ENCODE results near the gene HIBCH. TPM values are rescaled to one million over a fixed set of nuclear protein-coding genes. Genes with fewer than 3 reads are reported as not detected.
A peak's percentile ranks its signal among the peaks of the same experiment; 100 is the strongest.
"Not testable (repeated sequence)": the region's sequence is repeated elsewhere in the genome, so short reads cannot be mapped to it uniquely, and the experiment has no call there.

Gene HIBCH
- total RNA-seq, 2 donors from 2014 or later, result 24.7 to 28.0 TPM

GRCh38 chr2:190315273-190315672, 4.4 kb downstream of the HIBCH start:
- DNase-seq (no peak), ATAC-seq (no peak)
- intact Hi-C loops (cut with DNase I), result no loop called here

DNA sequence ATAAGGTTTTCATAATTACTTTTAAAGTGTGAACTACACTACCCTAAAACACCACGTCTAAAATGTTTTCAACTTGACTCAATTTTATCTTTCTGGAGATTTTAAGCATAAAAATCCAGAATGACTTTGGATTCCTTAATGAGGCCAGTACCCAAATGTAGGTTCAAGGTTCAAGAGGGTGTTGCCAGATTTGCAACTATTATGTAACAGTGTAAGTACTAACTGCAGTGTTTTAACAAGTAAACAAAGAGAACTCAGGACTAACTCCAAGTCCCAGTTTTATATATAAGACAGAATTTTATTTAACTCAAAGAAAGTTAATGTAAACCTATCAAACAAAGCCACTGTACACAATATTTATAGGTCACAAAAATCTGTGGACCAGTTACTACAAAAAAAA, 5.7 kb downstream of the HIBCH start:
- ATAC-seq (no peak), DNase-seq (no peak)
- intact Hi-C loops (cut with DNase I), result no loop called here

DNA sequence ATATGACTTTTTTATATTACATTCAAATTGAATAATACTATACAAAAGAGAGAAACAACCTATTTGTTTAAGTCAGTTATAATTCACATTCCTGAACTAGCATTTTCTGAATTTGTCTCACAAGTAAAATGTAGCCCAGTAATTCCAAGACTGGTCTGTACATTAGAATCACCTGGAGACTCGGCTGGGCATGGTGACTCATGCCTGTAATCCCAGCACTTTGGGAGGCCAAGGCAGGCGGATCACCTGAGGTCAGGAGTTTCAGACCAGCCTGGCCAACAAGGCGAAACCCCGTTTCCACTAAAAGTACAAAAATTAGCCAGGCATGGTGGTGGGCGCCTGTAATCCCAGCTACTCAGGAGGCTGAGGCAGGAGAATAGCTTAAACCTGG, 7.0 kb downstream of the HIBCH start:
- ATAC-seq, DNase-seq: not testable (repeated sequence)

DNA sequence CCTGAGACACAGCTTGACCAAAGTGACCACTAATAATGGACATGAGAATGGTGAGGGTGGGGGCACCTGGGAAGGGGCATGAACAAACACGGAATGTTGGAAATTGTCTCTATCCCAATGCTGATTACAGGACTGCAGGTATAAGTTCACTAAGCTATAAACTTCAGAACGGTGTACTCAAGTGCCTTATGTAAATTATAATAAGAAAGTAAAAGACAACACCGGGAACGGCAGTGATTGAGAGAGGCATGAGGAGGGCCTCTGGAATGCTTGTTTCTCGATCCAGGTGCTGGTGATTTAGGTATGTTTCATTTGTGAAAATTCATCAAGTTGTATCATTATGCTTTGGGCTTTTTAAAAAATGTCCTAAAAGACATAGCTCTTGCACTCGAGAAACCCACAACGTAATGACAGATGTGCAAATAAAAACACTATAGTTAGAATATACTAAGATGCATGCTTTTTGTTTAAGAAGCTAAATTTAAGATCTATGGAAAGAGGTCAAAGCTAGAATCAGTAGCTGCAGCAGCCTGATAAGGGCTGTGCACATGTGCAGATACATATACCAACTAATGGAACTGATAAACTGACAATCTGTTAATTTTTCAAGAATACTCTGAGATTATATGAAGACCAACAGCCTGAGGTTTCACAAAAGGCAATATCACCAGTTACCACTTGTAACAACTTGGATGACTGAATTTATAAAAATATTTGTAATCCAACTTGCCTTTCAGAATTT, 7.6 kb downstream of the HIBCH start:
- ATAC-seq, result no peak
- intact Hi-C loops (cut with DNase I), result no loop called here

More for the DNA sequence above, 7.0 kb downstream of the HIBCH start:
- intact Hi-C loops (cut with DNase I), result not testable (repeated sequence)

GRCh38 chr2:190308031-190308430, 11.6 kb downstream of the HIBCH start:
- DNase-seq (no peak), ATAC-seq (no peak)
- intact Hi-C loops (cut with DNase I), result no loop called here

More for the DNA sequence above, 7.6 kb downstream of the HIBCH start:
- DNase-seq, result no peak

DNA sequence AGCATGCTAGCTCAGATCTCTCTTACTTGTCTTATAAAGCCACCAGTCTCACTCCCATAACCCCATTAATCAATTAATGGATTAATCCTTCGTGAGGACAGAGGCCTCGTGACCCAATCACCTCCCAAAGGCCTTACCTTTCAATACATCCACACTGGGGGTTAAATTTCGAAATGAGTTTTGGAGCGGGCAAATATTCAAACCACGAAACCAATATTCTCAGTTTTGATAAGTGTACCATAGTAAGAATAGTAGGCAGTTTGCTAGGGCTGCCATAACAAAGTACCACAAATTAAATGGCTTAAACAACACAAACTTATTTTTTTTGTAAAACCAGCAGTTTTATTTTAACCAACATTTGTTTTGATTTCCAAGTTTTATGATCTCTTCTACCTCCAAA, 15.2 kb downstream of the HIBCH start:
- no peak for ATAC-seq
- intact Hi-C loops (cut with DNase I), result no loop called here
- no peak for DNase-seq

GRCh38 chr2:190303647-190304046, 16.0 kb downstream of the HIBCH start:
- DNase-seq, result no peak
- no peak for ATAC-seq
- intact Hi-C loops (cut with DNase I), result no loop called here

DNA sequence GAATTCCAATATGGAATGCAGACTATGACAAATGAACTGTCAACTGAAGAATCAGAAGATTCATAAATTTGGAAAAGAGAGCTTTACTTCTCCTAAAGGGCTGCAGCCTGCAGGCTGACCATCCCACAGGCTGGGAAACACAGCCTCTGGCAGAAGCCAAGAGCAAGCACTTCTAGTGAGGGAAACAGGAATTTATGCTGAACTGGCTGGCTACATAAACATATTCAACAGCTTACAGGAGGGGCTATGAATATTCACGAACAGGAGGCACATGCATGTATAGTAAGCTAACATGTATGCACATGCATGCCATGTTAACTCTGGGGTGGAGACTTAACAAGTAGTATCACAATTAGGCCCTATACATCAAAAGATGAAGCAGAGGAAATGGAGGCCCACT, 17.6 kb downstream of the HIBCH start:
- ATAC-seq (no peak), DNase-seq (no peak)
- intact Hi-C loops (cut with DNase I), result no loop called here

GRCh38 chr2:190301032-190301431, 18.6 kb downstream of the HIBCH start:
- peak in 1 of 2 donors; percentile 61 for ATAC-seq
- intact Hi-C loops (cut with DNase I), result no loop called here
- DNase-seq, result no peak

- DNase-seq; ATAC-seq; intact Hi-C loops (cut with DNase I): not testable (repeated sequence)
Observed at GRCh38 chr2:190297880-190298279, 21.7 kb downstream of the HIBCH start.

DNA sequence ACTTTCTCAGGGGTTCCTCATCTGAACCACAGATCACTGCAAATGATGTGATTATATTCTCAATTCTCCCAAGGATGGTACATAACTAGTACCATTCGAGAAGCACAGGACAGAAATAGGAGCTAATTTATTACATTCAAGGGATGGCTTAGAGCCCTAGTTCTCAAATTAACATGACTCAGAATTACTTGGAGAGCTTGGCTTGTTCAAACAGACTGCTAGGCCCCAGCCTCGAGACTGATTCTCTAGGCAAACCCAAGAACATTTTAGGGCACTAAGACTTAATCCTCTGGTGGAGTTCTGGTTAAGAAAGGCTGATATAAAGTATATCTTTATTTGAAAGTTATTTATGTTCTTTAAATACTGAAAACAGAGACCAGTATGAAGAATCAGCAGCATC, 35.8 kb downstream of the HIBCH start:
- no peak for DNase-seq
- ATAC-seq, result no peak
- intact Hi-C loops (cut with DNase I), result no loop called here

GRCh38 chr2:190280565-190281350, 38.9 kb downstream of the HIBCH start:
- no peak for DNase-seq
- ATAC-seq, result no peak
- intact Hi-C loops (cut with DNase I), result no loop called here

- not testable (repeated sequence) for DNase-seq, ATAC-seq
- intact Hi-C loops (cut with DNase I), result loop anchor here in 1 of 2 donors (5.0 kb wide), 1 partner anchor 192 kb away; no protein-coding TSS in a partner anchor
Observed at GRCh38 chr2:190279256-190280134, 40.1 kb downstream of the HIBCH start.

DNA sequence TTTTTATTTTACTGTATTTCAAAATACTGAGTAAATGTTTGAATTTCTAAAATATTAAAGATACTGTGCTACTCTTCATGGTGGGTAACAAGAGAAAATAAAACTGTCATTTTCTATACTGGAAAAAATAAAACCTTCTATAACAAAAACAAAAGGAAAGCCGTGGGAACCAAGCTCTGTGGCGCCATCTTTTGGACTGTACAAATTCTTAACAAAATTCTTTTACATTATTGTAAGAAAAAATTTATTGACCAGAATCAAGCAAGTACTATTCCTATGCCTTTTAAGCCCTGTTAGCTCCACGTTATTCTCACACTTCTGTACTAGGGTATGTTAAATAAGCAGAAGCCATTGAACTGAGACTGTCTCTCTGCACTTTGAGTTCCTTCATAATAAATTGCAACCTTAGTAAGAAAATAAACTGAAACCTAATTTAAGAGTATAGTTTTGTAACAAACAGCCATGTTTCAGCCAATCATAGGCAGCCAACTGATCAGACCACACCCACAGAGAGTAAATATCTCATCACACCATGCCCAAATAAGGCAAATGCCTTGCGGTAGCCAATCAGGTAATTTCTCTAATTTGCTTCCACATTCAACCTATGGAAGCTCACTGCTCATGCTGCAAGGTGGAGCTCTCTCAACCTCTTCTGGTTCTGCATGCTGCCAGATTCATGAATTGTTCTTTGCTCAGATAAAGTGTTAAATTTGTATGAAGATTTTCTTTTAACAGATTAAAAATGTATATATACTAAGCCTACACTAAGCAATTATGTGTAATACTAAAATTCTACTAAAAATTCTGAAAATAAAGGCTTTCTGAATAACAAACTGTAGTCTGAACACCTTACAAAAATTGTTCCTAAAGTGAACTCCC, 42.2 kb downstream of the HIBCH start:
- intact Hi-C loops (cut with DNase I), result loop anchor here (2.0 to 5.0 kb wide), 2 partner anchors 189 to 190 kb away; no protein-coding TSS in a partner anchor
- DNase-seq (no peak), ATAC-seq (no peak)

DNA sequence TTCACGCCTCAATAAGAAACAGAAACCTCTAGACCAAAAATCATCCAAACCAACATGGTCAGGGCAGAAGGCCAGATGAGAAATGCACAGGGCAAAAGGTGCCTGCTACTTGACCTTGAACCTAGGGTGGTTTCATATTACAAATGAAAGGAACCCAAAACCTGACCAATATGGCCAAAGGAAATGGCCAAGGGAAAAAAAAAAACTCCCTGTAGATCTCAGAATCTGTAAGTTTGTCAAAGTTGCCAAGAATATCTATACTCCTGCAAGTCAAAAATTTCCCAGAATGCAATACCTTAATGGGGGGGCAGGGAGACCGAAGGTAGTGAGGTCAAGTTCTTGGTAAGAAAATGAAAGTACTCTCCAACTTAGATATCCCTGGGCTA, 47.2 kb downstream of the HIBCH start:
- DNase-seq (no peak), ATAC-seq (no peak)
- intact Hi-C loops (cut with DNase I), result no loop called here

DNA sequence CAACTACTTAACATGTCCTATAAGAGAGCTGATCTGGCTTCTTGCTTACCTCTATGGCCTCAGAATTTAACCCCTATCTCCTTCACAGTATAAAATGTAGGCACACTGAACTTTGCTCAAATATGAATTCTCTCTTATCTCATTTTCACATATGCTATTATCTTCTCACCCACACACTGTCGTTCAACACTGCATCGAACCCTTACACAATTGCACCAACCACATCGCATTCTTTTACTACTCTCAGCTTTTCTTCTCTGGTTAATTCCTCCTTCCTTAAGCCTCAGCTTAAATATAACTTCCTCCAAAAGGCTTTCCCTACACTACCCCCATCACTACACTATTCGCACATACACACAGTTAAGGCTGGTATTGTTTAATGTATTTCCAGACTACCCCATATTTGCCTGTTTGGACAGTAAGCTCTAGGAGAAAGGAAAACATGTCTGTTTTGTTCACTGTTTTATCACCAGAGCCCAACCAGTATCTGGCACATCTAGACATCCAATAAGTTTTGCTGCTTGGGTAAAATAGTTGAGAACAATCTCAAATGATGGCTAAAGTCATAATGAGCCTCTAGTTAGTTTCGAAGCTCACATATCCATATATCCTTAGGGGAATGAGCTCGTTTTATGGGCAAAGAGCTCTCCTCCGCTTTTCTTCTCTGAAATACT, 47.7 kb downstream of the HIBCH start:
- DNase-seq (no peak), ATAC-seq (no peak)
- intact Hi-C loops (cut with DNase I), result no loop called here

- DNase-seq, result no peak
- intact Hi-C loops (cut with DNase I), result no loop called here
- ATAC-seq, result no peak
Observed at GRCh38 chr2:190270298-190270697, 49.3 kb downstream of the HIBCH start.

DNA sequence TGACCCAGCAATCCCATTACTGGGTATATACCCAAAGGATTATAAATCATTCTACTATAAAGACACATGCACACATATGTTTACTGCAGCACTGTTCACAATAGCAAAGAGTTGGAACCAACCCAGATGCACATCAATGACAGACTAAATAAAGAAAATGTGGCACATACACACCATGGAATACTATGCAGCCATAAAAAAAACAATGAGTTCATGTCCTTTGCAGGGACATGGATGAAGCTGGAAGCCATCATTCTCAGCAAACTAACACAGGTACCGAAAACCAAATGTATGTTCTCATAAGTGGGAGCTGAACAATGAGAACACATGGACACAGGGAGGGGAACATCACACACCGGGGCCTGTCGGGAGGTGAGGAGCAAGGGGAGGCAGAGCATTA, 49.9 kb downstream of the HIBCH start:
- DNase-seq; ATAC-seq; intact Hi-C loops (cut with DNase I): not testable (repeated sequence)

Measured in left cardiac atrium (tissue), 4 donors.